Measurements from ENCODE around the gene EIF4E2. TPM values are rescaled to one million over a fixed set of nuclear protein-coding genes. Genes with fewer than 3 reads are reported as not detected.

EIF4E2 gene
- total and polyA plus RNA-seq, 2 experiments from 2014 or later: 53.2 to 85.5 TPM

GRCh38 chr2:232593982-232594381 lies 43.5 kb downstream of the EIF4E2 start:
- H3K4me3 ChIP-seq: no peak overlapping the region
- no peaks in the 10 kb centered on the region for H3K27me3 ChIP-seq
- H3K9me3 ChIP-seq (ENCODE audit: low read depth): no peaks in the 10 kb centered on the region
- H3K36me3 ChIP-seq: no peaks in the 10 kb centered on the region
- no peak for DNase-seq (ENCODE audit: low read depth in 1 of 2, low spot score in 1 of 2)
- no peak overlapping the region for H3K27ac ChIP-seq
- no peak for TF ChIP-seq CTCF (IDR thresholded peaks at IDR 0.05; ENCODE audit: low read depth, low read length)
- no peaks in the 10 kb centered on the region for H3K4me1 ChIP-seq (ENCODE audit: low read depth)

- Histone ChIP-seq H3K27me3 (no peaks in the 10 kb centered on the region), H3K9me3 (ENCODE audit: low read depth) (no peaks in the 10 kb centered on the region), H3K36me3 (no peaks in the 10 kb centered on the region), H3K4me3 (no peak overlapping the region), H3K4me1 (ENCODE audit: low read depth) (no peaks in the 10 kb centered on the region), H3K27ac (no peak overlapping the region)
- no peak for DNase-seq (ENCODE audit: low read depth in 1 of 2, low spot score in 1 of 2)
- no peak for TF ChIP-seq CTCF (IDR thresholded peaks at IDR 0.05; ENCODE audit: low read depth, low read length)
These were observed 47.0 kb downstream of the EIF4E2 start for GRCh38 chr2:232597362-232598079.

- H3K4me1 ChIP-seq (ENCODE audit: low read depth): no peaks in the 10 kb centered on the region
- no peak for DNase-seq (ENCODE audit: low read depth in 1 of 2, low spot score in 1 of 2)
- no peak for TF ChIP-seq CTCF (IDR thresholded peaks at IDR 0.05; ENCODE audit: low read depth, low read length)
These were observed 47.8 kb downstream of the EIF4E2 start for GRCh38 chr2:232598293-232598692.

GRCh38 chr2:232600053-232600773 lies 49.7 kb downstream of the EIF4E2 start:
- no peak for TF ChIP-seq CTCF (IDR thresholded peaks at IDR 0.05; ENCODE audit: low read depth, low read length)

More at GRCh38 chr2:232598293-232598692, 47.8 kb downstream of the EIF4E2 start:
- no peak overlapping the region for H3K4me3 ChIP-seq
- H3K27me3 ChIP-seq: no peaks in the 10 kb centered on the region
- no peaks in the 10 kb centered on the region for H3K9me3 ChIP-seq (ENCODE audit: low read depth)
- no peak overlapping the region for H3K27ac ChIP-seq
- no peaks in the 10 kb centered on the region for H3K36me3 ChIP-seq

GRCh38 chr2:232603283-232603682 lies 52.8 kb downstream of the EIF4E2 start:
- no peak for TF ChIP-seq CTCF (IDR thresholded peaks at IDR 0.05; ENCODE audit: low read depth, low read length)
- Histone ChIP-seq H3K27ac (no peak overlapping the region), H3K9me3 (ENCODE audit: low read depth) (no peaks in the 10 kb centered on the region), H3K36me3 (no peaks in the 10 kb centered on the region), H3K4me1 (ENCODE audit: low read depth) (no peaks in the 10 kb centered on the region), H3K4me3 (no peak overlapping the region), H3K27me3 (no peaks in the 10 kb centered on the region)
- DNase-seq (ENCODE audit: low read depth in 1 of 2, low spot score in 1 of 2): no peak

More at GRCh38 chr2:232600053-232600773, 49.7 kb downstream of the EIF4E2 start:
- Histone ChIP-seq H3K36me3 (no peaks in the 10 kb centered on the region), H3K4me3 (no peak overlapping the region), H3K27ac (no peak overlapping the region), H3K4me1 (ENCODE audit: low read depth) (no peaks in the 10 kb centered on the region), H3K27me3 (no peaks in the 10 kb centered on the region), H3K9me3 (ENCODE audit: low read depth) (no peaks in the 10 kb centered on the region)
- DNase-seq (ENCODE audit: low read depth in 1 of 2, low spot score in 1 of 2): no peak

Measured in cardiac muscle cell (in vitro differentiated cells and primary cell).